ENCODE results near the gene NELFCD. TPM values are rescaled to one million over a fixed set of nuclear protein-coding genes. Genes with fewer than 3 reads are reported as not detected.

Gene NELFCD
- total and polyA plus RNA-seq, 9 of the 15 experiments (the other 6 are each of a cell fraction or from before 2014, with no cell fraction given): 11.7 to 163 (median 96.5) TPM

DNA sequence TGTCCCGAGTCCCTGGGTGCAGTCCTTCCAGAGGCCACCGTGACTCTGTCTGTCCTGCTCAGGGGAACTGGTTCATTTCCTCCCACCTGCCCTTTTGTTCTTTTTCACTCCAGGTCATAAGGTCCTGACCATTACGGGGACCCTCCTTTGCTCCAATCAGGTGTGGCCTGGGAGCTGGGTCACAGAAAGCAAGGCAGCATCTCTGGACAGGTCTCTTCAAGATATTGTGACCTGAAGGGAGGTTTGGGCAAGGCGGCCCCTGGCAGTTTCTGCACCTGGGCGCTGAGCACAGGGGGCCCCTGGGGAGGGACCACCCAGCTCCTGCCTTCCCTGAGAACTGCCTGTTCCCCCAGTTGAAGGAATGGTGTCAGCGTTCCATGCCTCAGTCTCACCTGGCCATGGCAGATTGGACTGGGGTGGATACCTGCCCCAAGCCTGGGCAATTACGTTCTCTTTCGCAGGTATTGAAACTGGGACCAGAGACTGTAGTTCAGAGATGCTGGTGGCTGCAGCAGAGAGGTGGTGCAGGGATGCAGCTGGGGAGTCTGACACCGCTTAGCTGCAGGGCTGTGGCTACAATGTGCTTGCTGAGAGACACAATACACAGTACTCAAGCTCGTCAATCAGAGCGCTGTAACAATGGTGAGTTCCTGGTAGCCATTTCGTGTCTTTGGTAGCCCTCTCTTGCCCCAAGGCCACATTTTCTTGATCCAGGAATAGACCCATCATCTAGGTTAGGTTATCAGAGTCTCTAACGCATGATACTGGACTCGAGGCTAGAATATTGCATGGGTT is 15.6 kb upstream of the NELFCD start (continued):
- TF ChIP-seq, protein P1, sequence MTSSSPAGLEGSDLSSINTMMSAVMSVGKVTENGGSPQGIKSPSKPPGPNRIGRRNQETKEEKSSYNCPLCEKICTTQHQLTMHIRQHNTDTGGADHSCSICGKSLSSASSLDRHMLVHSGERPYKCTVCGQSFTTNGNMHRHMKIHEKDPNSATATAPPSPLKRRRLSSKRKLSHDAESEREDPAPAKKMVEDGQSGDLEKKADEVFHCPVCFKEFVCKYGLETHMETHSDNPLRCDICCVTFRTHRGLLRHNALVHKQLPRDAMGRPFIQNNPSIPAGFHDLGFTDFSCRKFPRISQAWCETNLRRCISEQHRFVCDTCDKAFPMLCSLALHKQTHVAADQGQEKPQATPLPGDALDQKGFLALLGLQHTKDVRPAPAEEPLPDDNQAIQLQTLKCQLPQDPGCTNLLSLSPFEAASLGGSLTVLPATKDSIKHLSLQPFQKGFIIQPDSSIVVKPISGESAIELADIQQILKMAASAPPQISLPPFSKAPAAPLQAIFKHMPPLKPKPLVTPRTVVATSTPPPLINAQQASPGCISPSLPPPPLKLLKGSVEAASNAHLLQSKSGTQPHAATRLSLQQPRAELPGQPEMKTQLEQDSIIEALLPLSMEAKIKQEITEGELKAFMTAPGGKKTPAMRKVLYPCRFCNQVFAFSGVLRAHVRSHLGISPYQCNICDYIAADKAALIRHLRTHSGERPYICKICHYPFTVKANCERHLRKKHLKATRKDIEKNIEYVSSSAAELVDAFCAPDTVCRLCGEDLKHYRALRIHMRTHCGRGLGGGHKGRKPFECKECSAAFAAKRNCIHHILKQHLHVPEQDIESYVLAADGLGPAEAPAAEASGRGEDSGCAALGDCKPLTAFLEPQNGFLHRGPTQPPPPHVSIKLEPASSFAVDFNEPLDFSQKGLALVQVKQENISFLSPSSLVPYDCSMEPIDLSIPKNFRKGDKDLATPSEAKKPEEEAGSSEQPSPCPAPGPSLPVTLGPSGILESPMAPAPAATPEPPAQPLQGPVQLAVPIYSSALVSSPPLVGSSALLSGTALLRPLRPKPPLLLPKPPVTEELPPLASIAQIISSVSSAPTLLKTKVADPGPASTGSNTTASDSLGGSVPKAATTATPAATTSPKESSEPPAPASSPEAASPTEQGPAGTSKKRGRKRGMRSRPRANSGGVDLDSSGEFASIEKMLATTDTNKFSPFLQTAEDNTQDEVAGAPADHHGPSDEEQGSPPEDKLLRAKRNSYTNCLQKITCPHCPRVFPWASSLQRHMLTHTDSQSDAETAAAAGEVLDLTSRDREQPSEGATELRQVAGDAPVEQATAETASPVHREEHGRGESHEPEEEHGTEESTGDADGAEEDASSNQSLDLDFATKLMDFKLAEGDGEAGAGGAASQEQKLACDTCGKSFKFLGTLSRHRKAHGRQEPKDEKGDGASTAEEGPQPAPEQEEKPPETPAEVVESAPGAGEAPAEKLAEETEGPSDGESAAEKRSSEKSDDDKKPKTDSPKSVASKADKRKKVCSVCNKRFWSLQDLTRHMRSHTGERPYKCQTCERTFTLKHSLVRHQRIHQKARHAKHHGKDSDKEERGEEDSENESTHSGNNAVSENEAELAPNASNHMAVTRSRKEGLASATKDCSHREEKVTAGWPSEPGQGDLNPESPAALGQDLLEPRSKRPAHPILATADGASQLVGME (CRISPR knock-in tag; IDR thresholded peaks at IDR 0.05): no peak

DNA sequence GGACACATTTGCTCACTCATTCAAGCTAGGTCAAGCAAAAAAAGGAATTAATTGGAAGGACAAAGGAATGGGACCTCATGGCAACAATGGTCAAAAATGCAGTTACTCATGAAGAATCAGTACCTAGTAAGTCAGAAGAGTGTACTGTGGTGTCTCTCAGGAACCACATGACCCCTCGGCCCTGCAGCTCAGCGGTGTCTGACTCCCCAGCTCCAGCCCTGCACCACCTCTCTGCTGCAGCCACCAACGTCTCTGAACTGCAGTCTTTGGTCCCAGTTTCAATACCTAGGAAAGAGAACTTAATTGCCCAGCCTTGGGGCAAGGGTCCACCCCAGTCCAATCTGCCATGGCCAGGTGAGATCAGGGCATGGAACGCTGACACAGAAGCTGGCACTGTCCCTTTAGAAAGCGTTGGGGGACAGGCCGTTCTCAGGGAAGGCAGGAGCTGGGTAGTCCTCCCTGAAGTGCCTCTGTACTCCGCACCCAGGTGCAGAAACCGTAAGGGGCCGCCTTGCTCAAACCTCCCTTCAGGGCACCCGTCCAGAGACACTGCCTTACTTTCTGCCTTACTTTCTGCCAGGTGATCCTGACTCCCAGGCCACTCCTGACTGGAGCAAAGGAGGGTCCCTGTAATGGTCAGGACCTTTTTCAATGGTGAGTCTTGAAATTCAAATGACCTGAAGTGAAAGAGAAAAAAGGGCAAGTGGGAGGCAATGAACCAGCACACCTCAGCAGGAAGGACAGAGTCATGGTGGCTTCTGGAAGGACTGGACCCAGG is 13.2 kb upstream of the NELFCD start:
- H3K9me3 ChIP-seq (replicated peaks; ENCODE audit: control insufficient read depth, insufficient read depth, low read depth, low read length): no peaks in the 10 kb centered on the region
- no peaks in the 10 kb centered on the region for H4K20me1 ChIP-seq (replicated peaks; ENCODE audit: control insufficient read depth, insufficient read depth, low read length)
- CTCF ChIA-PET (ENCODE audit: low intra/inter-chr PET ratio): interaction anchor here (0.6 kb wide), 1 partner anchor 1339 kb away, joined by 3 read pairs; no protein-coding TSS in a partner anchor
- no peak overlapping the region for H3K9ac ChIP-seq (ENCODE audit: insufficient read depth in 1 of 2, low read depth in 2 of 2, low read length in 2 of 2)
- no peaks in the 10 kb centered on the region for H3K9me1 ChIP-seq (ENCODE audit: control insufficient read depth, insufficient read depth, low read length)
- in situ Hi-C loops (cut with MboI) (no loop called here), intact Hi-C loops (cut with micrococcal nuclease) (no loop called here)
- no peak overlapping the region for H3K4me2 ChIP-seq (ENCODE audit: insufficient read depth, low read length)
- H3K27ac ChIP-seq (ENCODE audit: extremely low read depth, low read depth, low read length): no peak overlapping the region
- ATAC-seq (peak; percentile 63), FAIRE-seq (no peak), DNase-seq (ENCODE audit: extremely low read depth in 1 of 4, low spot score in 3 of 4) (no peak)
- no peak overlapping the region for H3K4me3 ChIP-seq
- TF ChIP-seq MCM3 (IDR thresholded peaks at IDR 0.05): no peak
- TF ChIP-seq, protein P2, sequence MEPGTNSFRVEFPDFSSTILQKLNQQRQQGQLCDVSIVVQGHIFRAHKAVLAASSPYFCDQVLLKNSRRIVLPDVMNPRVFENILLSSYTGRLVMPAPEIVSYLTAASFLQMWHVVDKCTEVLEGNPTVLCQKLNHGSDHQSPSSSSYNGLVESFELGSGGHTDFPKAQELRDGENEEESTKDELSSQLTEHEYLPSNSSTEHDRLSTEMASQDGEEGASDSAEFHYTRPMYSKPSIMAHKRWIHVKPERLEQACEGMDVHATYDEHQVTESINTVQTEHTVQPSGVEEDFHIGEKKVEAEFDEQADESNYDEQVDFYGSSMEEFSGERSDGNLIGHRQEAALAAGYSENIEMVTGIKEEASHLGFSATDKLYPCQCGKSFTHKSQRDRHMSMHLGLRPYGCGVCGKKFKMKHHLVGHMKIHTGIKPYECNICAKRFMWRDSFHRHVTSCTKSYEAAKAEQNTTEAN (CRISPR knock-in tag; IDR thresholded peaks at IDR 0.05): no peak
- TF ChIP-seq TRIM24 (IDR thresholded peaks at IDR 0.05): no peak
- TF ChIP-seq WHSC1 (IDR thresholded peaks at IDR 0.05; ENCODE audit: low read length): no peak
- no peak for TF ChIP-seq PHF20 (IDR thresholded peaks at IDR 0.05; ENCODE audit: partially characterized antibody)
- TF ChIP-seq, protein P3, sequence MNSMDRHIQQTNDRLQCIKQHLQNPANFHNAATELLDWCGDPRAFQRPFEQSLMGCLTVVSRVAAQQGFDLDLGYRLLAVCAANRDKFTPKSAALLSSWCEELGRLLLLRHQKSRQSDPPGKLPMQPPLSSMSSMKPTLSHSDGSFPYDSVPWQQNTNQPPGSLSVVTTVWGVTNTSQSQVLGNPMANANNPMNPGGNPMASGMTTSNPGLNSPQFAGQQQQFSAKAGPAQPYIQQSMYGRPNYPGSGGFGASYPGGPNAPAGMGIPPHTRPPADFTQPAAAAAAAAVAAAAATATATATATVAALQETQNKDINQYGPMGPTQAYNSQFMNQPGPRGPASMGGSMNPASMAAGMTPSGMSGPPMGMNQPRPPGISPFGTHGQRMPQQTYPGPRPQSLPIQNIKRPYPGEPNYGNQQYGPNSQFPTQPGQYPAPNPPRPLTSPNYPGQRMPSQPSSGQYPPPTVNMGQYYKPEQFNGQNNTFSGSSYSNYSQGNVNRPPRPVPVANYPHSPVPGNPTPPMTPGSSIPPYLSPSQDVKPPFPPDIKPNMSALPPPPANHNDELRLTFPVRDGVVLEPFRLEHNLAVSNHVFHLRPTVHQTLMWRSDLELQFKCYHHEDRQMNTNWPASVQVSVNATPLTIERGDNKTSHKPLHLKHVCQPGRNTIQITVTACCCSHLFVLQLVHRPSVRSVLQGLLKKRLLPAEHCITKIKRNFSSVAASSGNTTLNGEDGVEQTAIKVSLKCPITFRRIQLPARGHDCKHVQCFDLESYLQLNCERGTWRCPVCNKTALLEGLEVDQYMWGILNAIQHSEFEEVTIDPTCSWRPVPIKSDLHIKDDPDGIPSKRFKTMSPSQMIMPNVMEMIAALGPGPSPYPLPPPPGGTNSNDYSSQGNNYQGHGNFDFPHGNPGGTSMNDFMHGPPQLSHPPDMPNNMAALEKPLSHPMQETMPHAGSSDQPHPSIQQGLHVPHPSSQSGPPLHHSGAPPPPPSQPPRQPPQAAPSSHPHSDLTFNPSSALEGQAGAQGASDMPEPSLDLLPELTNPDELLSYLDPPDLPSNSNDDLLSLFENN (IDR thresholded peaks at IDR 0.05; ENCODE audit: low read depth in 2 of 2, low read length in 2 of 2): no peak
- no peak for TF ChIP-seq ZNF507 (tag; conservative IDR thresholded peaks at IDR 0.05)
- no TSS peak for BruUV-seq (replicated peaks)
- H3K4me1 ChIP-seq (replicated peaks in 1 of 2; ENCODE audit: control insufficient read depth in 2 of 2, insufficient read depth in 2 of 2, low read length in 2 of 2): no peaks in the 10 kb centered on the region
- H3K79me2 ChIP-seq (ENCODE audit: control insufficient read depth, insufficient read depth, low read length): no peaks in the 10 kb centered on the region
- no peak overlapping the region for H2AFZ ChIP-seq (ENCODE audit: low read depth, low read length)
- no peaks in the 10 kb centered on the region for H3K36me3 ChIP-seq (ENCODE audit: control insufficient read depth, insufficient read depth, low read length)
- POLR2A ChIA-PET: no interaction called here
- 0% methylated on average over 10 of the region's 10 CpGs for WGBS (ENCODE audit: insufficient coverage, low coverage, missing lambda C conversion rate)
- H3K27me3 ChIP-seq (ENCODE audit: control insufficient read depth in 2 of 2, insufficient read depth in 2 of 2, low read length in 2 of 2): peaks cover 31 to 34% of the 10 kb centered on the region in 2 experiments
